ENCODE measurements around the gene GEMIN5. TPM values are rescaled to one million over a fixed set of nuclear protein-coding genes. Genes with fewer than 3 reads are reported as not detected.
A peak's percentile ranks its signal among the peaks of the same experiment; 100 is the strongest.

The GEMIN5 gene
- total RNA-seq, 1 donor from 2014 or later: 12.5 TPM

- H3K27me3 Mint-ChIP-seq (ENCODE audit: low read depth): no peaks in the 10 kb centered on the region
- TF ChIP-seq CTCF (IDR thresholded peaks at IDR 0.05): no peak
- H3K9me3 Mint-ChIP-seq (ENCODE audit: low read depth): no peaks in the 10 kb centered on the region
- H3K36me3 Mint-ChIP-seq (ENCODE audit: low read depth): peaks cover 13% of the 10 kb centered on the region
- peak overlapping the region; percentile 10 for H3K27ac Mint-ChIP-seq (ENCODE audit: unreplicated experiment)
- H3K4me1 Mint-ChIP-seq (ENCODE audit: low read depth): peaks cover 51% of the 10 kb centered on the region
- no peak for DNase-seq (ENCODE audit: low spot score)
- H3K4me3 Mint-ChIP-seq (ENCODE audit: unreplicated experiment): no peak overlapping the region
Measured at GRCh38 chr5:154862766-154863165, 75.2 kb downstream of the GEMIN5 start.

- no peaks in the 10 kb centered on the region for H3K9me3 Mint-ChIP-seq (ENCODE audit: low read depth)
- no peak overlapping the region for H3K27ac Mint-ChIP-seq (ENCODE audit: unreplicated experiment)
- no peak for DNase-seq (ENCODE audit: low spot score)
- no peak for TF ChIP-seq CTCF (IDR thresholded peaks at IDR 0.05)
- peaks cover 10% of the 10 kb centered on the region for H3K36me3 Mint-ChIP-seq (ENCODE audit: low read depth)
- H3K4me3 Mint-ChIP-seq (ENCODE audit: unreplicated experiment): no peak overlapping the region
- H3K4me1 Mint-ChIP-seq (ENCODE audit: low read depth): peaks cover 50% of the 10 kb centered on the region
- no peaks in the 10 kb centered on the region for H3K27me3 Mint-ChIP-seq (ENCODE audit: low read depth)
Measured at GRCh38 chr5:154861946-154862345, 76.1 kb downstream of the GEMIN5 start.

- Mint-ChIP-seq H3K36me3 (ENCODE audit: low read depth) (peaks cover 7% of the 10 kb centered on the region), H3K4me1 (ENCODE audit: low read depth) (peaks cover 49% of the 10 kb centered on the region), H3K27ac (ENCODE audit: unreplicated experiment) (peak overlapping the region; percentile 99), H3K9me3 (ENCODE audit: low read depth) (no peaks in the 10 kb centered on the region), H3K4me3 (ENCODE audit: unreplicated experiment) (peak overlapping the region; percentile 77), H3K27me3 (ENCODE audit: low read depth) (no peaks in the 10 kb centered on the region)
- no peak for DNase-seq (ENCODE audit: low spot score)
- no peak for TF ChIP-seq CTCF (IDR thresholded peaks at IDR 0.05)
Measured at GRCh38 chr5:154860765-154861164, 77.2 kb downstream of the GEMIN5 start.

- no peak for DNase-seq (ENCODE audit: low spot score)
- H3K27ac Mint-ChIP-seq (ENCODE audit: unreplicated experiment): peak overlapping the region; percentile 99
- H3K4me1 Mint-ChIP-seq (ENCODE audit: low read depth): peaks cover 44% of the 10 kb centered on the region
- no peaks in the 10 kb centered on the region for H3K27me3 Mint-ChIP-seq (ENCODE audit: low read depth)
- no peak for TF ChIP-seq CTCF (IDR thresholded peaks at IDR 0.05)
- H3K4me3 Mint-ChIP-seq (ENCODE audit: unreplicated experiment): peak overlapping the region; percentile 77
- H3K9me3 Mint-ChIP-seq (ENCODE audit: low read depth): no peaks in the 10 kb centered on the region
- peaks cover 3% of the 10 kb centered on the region for H3K36me3 Mint-ChIP-seq (ENCODE audit: low read depth)
Measured at GRCh38 chr5:154860123-154860522, 77.9 kb downstream of the GEMIN5 start.

GRCh38 chr5:154858972-154859871 lies 78.8 kb downstream of the GEMIN5 start:
- Mint-ChIP-seq H3K27ac (ENCODE audit: unreplicated experiment) (peak overlapping the region; percentile 99), H3K27me3 (ENCODE audit: low read depth) (no peaks in the 10 kb centered on the region), H3K4me1 (ENCODE audit: low read depth) (peaks cover 43% of the 10 kb centered on the region), H3K9me3 (ENCODE audit: low read depth) (no peaks in the 10 kb centered on the region), H3K4me3 (ENCODE audit: unreplicated experiment) (peak overlapping the region; percentile 77), H3K36me3 (ENCODE audit: low read depth) (peaks cover 2% of the 10 kb centered on the region)
- TF ChIP-seq CTCF (IDR thresholded peaks at IDR 0.05): no peak
- DNase-seq (ENCODE audit: low spot score): no peak

Data from chondrocyte (in vitro differentiated cells).